ENCODE measurements around the gene BAG5. TPM values are rescaled to one million over a fixed set of nuclear protein-coding genes. Genes with fewer than 3 reads are reported as not detected.
"Not testable (repeated sequence)": the region's sequence is repeated elsewhere in the genome, so short reads cannot be mapped to it uniquely, and the experiment has no call there.

BAG5 gene
- total RNA-seq, 1 experiment from 2014 or later = 22.6 TPM

DNA sequence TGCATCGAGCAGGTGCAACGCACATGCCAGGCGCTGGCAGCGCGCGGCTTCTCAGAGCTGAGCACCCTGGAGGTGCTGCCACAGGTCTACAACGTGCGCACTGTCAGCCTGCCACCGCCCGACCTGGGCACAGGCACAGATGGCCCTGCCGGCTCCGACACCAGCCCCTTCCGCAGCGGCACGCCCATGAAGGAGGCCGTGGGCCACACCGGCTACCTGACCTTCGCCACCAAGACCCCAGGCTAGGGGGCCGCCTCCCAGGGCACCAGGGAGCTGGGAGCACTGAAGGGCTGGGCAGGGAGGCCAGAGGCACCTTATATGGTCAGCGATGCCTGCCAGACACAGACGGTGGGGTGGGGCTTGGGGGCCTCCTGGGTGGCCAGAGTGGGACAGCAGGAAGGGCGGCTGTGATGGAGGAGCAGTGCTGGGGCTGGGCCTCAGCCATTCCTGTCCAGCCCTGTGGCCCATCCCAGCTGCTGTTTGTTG lies 27.8 kb downstream of the BAG5 start:
- no peak for DNase-seq (ENCODE audit: low read depth)

DNA sequence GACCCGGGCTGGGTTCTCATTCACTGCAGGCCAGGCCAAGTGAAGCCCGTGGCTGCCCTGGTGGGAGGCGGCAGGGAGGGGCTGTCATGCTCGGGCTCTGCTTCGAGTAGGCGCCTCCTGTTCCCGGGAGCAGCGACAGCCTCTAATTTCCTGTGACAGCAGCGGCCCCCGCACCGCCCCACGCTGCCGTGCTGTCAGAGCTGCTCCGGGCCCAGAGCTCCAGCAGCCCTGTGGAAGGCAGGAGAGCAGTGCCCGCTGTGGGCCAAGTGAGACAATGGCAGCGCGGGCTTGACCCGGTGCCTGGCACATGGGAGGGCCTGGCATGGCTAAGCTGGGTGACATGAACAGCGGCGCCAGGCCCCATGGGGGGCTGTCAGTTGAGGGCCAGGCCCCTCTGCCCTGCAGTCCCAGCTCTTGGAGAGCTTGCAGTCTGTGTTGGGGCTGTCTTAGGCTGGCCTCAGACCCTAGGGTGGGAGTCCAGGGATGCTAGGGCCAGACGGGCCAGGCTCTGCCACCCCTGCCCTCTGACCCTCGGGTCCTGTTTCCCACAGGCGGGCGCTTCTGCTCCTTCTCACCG lies 28.4 kb downstream of the BAG5 start:
- no peak for DNase-seq (ENCODE audit: low read depth)

DNA sequence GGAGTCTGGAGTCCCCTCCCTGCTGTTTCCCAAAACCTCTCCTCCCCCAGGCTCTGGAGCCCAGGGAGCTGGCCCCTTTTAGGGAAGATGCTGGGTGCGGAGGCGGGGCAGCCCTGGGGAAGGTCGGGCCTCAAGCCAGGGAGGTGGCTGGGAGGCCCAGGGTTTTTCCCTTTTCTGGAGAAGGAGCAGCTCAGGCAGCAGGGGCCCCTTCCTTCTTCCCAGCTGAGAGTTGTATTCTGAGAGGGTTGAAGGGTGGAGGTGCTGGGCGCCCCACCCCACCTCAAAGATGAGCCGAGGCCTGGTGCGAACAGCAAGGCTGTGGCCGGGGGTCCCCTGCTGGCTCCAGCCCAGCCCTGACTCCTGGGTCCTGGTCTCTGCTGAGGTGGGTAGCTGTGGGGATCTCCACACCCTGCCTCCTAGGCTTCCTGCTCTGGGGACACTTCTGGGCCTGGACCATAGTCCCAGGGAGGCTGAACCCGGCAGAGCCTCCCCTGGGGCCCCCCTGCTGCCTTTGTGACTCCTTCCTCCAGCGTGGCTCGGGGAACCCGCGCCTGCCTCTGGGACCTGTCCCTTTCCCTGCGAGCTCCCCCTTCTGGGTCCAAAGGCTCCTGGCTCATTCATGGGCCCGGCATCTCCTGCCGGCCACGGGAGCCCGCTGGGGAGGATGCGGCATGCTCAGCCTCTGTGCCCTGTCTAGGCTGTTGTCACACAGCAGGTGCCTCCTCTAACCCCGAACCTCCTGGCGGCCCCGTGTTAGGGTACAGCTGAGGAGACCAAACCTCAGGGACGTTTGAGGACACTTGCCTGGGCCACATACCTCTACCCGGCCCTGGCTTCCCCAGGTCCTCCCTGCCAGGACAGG lies 29.1 kb downstream of the BAG5 start:
- no peak for DNase-seq (ENCODE audit: low read depth)

DNA sequence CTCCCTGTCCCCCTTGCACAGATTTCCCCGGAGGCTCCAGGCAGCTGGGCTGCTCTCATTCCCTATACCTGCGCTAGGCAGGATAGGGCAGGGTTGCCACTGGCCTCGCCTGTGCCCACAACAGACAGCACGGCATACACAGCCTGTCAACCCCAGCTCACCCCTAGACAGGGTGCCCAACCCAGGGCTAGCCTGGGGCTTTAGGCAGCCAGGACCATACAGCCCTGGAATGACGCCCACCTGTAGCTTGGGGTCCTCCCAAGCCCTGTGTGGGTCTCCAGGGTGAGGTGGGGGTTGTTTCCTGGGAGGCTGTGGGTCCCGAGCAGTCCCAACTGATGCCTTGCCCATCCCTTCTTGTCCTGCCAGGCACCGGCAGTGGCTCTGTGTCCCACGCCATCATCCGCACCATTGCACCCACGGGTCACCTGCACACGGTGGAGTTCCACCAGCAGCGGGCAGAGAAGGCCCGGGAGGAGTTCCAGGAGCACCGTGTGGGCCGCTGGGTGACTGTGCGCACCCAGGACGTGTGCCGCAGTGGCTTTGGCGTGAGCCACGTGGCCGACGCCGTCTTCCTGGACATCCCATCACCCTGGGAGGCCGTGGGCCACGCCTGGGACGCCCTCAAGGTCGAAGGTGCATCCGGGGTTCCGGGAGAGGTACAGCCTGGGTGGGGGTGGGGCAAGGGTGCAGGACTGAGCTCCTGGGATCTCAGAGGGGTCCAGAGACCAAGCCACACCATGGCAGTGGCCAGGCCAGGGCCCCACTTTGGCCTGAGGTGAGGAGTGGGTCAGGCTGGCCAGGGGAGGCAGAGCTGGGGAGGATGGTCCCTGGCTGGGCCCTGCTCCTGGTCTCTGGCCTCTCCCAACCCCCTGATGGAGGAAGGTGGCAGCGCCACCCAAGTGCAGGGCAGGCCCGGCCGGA lies 30.0 kb downstream of the BAG5 start:
- DNase-seq (ENCODE audit: low read depth) = no peak

DNA sequence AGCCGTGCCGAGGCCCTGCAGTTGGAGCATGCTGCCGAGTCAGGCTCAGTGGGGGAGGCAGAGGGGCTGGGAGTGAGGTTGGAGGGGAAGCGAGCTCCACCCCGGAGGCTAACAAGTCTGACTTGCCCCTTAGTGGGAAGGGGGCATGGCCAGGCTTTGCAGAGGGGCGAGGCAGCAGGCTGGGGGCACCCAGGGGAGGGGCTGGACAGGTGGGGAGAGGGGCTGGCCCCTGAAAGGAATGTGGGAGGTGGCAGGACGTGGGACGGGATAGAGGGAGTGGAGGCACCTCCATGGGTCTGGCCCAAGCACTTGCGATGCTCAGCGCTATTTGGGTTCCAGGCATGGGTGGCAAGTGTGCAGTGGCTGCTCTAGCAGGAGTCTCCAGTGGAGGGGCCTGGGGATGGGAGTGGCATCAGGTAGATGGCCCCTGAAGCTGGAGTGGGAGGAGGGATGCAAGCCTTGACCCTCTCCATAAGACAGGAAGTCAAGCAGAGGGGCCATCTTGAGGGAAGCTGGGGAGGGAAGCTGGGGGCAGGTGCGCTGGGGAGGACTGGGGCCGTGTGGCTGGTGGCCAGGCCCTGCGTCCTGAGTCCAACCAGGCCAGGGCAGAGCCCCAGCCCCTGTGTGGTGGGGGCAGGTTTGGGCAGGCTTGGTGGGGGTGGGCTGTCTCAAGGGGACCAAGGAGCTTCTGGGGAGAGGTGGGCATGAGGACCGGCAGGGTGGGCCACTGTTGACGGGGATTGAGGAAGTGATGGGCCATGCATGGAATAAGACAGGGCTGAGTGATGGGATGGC lies 30.8 kb downstream of the BAG5 start:
- no peak for DNase-seq (ENCODE audit: low read depth)

DNA sequence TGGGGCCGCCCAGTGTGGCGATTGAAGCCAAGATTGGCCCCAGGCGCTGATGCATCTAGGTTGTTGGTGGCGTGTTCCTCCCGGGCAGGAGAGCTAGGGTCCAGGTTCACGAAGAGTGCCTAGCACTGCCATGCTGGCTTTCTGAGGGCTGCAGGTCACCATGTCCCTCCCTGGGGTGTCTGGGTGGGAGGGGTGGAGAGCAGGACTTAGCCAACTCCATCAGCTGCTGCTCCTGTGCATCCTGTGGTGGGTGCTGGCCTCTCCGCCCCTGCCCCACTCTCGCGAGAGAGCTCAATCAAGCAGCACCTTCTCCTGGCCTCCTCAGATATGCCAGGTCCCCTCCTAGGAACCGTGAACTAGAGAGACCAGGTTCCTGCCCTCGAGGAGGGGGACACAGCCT lies 31.6 kb downstream of the BAG5 start:
- DNase-seq (ENCODE audit: low read depth) = no peak

DNA sequence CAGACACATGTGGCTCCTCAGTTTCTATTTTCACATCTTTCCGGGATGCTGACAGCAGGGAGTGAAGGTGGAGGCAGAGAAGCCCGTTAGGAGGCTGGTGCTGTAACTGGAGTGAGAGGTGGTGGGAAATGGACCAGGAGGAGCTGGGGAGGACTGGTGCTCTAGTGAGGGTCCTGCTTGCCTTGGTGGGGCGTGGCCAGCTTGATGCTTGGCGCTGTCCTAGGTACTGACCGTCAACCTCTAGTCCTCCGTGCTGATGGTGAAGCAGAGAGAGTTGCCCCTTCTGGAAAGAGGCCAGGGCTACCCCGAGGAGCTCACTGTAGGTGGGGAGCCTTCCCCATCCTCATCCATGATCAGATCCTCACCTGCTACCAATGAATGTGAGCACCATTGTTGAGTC lies 32.1 kb downstream of the BAG5 start:
- no peak for DNase-seq (ENCODE audit: low read depth)

DNA sequence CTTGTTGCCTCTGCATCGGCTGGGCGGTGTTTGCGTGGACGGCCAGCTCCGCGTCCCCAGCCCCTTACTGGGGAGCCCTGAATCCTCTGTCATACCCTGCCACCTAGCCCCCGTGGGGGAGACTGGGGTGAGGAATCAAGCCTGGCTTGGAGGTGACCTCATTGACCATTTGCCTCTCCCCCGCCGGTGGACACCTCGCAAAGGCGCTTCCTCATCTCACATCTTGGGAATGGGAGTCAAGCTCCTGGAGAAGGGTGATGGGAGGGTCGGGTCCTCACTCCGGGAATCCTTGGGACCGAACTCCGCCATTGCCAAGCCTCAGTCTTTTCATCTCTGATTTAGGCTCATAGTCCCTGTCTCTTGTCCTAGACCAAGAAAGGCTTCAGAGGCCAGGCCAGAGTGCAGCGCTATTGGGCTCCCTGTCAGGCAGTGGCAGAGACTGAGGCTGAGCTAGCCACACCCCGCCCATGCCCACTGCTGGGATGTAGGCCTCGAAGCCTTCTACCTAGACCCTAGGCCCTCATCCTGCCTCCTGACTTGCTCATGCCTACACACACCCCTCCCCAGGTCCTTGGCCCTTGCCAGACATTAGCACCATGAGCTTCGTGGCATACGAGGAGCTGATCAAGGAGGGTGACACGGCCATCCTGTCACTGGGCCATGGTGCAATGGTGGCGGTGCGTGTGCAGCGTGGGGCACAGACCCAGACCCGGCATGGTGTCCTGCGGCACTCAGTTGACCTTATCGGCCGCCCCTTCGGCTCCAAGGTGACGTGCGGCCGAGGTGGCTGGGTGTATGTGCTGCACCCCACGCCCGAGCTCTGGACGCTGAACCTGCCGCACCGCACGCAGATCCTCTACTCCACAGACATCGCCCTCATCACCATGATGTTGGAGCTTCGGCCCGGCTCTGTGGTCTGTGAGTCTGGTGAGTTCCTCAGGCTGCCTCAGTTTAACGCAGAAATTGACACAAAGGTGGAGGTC lies 32.8 kb downstream of the BAG5 start:
- DNase-seq (ENCODE audit: low read depth) = no peak

DNA sequence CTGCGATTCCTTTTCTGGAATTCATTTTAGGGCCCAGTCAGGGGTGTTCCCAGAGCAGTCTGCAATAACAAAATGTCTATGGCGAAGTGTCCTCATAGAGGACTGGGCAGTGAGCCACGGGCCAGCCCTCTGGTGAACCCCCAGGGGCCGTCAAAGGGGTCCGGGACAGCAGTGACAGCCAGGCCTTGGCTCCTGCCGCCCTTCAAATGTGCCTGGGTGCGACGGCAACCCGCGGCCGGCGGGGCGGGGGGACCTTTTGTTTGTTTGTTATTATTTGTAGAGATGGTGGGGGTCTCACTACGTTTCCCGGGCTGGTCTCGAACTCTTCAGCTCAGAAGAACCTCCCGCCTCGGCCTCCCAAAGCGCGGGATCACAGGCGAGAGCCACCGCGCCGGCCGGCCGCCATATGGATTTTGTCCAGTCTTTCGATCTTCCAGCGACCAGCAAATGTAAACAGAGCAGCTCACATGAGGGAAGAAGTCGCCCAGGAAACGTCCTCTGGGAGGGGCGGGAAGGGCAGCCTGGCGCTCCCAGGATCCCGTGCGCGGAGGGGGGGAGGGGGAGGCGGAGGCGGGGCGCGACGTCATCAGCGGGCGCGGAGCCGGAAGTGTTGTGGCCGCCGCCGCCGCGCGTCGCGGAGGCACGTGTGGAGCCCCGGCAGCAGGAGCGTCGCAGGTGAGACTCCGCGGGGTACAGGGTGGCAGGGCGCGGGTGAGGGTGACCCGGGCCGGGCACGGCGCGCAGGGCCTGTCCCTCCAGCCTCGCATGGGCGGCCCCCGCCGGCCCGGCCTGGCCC lies 33.7 kb downstream of the BAG5 start, which contains the start of gene TRMT61A:
TSS of gene TRMT61A (plus strand) at position 610 of the 796 bp plus-strand sequence. CDS start 783 bp downstream, outside the sequence.
- peak; percentile 84 for DNase-seq (ENCODE audit: low read depth)

DNA sequence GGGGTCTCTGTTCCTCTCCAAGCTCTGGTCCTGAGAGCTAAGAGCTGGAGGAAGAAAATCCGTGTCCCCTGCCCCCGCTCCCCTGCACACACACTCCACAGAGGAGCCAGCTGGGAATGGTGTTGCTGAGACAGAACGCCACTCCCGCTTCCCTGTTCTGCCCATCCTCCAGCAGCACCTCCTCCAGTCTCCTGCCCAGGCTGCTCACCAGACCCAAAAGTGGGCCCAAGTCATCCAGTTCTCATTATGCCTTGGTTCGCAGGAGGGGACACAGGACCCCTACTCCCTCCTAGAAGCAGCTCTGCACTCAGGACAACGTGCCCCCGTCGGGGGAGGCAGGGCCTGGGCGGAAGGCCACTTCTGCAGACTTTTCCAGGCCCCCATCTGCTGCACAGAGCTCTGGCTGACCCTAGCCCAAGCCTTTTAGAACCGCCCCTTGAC lies 34.3 kb downstream of the BAG5 start:
- peak; percentile 31 for DNase-seq (ENCODE audit: low read depth)

DNA sequence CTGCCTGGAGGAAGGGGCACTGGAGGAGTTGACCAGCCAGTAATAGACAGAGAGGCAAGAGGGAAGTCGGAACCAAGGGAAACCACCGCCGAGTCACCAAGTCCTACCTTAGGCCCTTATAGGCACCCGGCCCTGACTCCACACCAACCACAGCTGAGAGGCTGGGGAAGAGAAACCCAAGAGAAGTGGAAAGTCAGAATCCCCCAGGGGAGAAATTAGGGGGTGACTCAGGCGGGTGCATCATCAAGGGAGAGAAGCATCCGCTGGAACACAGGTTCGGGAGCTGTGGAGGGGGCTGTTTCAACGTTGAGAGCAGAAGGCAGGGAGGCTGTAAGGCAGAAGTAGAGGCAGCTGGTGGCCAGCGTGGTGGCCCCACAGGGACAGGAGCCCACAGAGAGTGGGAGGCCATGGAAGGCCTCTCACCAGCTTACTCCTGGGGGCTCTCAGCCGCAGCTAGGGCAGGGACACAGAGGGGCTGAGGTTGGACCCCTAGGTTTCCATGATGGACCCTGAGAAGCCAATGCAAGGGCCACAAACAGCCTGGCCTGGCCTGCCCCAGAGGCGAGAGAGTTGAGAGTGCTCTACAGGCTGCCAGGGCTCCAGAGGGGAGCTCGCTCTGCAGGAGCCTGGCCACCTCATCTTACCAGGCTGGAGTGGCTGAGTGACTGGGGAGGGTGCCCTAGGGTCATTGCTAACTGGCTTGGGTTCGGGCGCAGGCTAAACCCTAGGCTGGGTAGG lies 34.9 kb downstream of the BAG5 start:
- peak; percentile 80 for DNase-seq (ENCODE audit: low read depth)

DNA sequence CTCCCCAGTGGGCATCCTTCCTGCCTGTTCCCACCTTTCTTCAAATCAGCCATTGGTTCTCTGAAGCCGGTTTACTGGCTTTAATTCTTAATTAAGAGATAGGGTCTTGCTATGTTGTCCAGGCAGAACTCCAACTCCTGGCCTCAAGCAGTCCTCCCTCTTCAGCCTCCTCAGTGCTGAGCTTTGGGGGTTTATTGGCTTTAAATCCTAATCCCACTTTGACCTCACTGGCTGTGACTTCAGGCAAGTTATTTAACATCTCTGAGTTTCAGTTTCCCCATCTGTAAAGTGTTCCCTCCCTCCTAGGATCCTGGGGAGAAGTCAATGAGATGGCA lies 35.6 kb downstream of the BAG5 start:
- no peak for DNase-seq (ENCODE audit: low read depth)

DNA sequence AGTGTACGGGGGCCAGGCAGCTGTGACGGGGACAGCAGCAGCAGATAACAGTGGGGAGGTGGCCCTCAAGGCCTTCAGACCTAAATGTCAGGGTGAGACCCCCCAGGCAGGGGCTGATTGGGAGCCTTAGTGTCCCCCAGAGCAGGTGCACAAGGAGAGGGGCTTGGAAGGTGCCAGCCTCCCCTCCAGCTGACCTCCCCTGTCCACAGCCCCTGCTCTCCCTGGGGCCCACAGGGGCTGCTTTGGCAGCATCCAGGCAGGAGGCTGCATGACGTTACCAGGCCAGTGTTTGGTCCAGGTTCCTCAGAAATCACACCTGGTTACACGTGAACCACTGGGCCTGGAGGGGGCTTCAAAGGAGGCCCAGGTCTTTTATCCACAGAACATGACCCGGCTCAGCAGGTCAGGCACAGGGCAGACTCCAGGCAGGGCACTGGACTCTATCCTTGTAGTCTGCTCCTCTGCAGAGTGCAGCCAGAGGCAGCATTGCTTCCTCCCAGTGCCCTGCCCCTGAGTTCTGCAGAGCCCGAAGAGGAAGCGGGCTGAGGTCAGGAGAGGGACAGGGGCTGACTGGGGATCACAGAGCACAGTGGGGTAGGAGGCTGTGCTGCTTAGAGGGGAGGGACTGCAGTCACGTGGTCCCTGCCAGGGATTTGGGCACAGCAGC lies 36.1 kb downstream of the BAG5 start:
- no peak for DNase-seq (ENCODE audit: low read depth)

DNA sequence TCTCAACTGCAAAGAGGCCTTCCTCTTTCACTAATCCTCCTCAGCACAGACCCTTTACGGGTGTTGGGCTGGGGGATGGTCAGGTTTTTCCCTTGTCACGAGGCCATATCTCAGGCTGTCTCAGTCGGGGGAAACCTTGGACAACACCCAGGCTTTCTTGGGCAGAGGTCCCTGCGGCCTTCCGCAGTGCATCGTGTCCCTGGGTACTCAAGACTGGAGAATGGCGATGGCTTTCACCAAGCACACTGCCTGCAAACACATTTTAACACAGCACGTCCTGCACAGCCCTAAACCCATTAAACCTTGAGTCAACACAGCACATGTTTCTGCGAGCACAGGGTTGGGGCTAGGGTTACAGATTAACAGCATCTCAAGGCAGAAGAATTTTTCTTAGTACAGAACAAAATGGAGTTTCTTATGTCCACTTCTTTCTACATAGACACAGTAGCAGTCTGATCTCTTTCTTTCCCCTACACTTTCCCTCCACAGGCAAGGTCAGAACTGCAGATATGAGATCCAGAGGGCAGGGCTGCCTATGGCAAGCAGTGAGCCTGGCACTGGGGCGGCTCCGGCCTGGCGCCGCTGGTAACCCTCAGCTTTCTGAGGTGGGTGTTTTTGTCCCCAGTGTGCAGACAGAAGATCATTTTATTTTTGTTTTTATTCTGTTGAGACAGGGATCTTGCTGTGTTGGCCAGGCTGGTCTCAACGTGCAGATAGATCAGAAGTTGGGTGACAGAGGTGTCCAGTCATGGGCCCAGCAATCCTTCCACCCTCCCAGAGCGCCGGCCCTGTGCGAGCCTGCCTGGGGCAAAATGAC lies 36.8 kb downstream of the BAG5 start:
- not testable (repeated sequence) for DNase-seq (ENCODE audit: low read depth)

DNA sequence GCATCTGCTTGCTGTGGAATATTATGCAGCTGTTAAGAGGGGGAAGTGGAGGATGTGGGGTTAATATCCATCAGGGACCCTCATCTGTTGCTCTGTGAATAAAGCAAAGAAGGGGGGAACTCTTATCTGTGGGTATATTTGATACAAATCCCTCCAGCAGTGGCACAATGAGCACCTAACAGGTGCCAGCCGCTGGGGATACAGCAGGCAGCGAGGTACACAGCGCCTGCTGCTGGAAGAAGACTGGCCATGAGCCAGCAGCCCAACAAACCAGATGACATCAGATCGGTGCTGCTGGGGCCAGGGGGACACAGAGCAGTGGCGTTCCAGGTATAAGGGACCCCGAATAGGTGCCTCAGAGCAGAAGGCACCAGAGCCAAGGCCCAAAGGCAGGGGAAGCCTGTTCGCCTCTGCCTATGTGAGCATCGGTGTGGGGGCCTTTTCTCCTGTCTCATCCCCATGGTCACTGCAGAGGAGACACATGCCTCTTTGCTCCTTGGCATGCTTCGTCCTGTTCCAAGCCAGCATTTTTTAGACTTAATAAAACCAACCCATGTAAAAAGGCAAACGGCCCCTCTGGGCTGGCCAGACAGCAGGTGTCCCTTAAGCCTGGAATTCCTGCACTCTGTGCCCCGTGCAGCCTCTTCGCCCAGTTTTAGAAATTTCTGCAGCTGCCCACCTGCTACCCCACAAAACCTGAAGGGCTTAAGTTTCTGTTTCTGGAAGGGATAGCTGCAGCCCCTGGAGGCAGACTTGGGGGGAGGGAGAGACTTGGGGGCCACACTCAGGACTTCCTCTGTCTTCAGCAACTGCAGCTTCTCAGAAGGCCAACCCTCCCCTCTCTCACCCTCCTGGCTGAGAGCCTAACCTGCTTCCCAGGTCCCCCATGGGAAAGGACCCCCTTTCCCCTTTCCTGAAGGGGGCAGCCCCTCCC lies 38.2 kb downstream of the BAG5 start:
- DNase-seq (ENCODE audit: low read depth) = no peak

DNA sequence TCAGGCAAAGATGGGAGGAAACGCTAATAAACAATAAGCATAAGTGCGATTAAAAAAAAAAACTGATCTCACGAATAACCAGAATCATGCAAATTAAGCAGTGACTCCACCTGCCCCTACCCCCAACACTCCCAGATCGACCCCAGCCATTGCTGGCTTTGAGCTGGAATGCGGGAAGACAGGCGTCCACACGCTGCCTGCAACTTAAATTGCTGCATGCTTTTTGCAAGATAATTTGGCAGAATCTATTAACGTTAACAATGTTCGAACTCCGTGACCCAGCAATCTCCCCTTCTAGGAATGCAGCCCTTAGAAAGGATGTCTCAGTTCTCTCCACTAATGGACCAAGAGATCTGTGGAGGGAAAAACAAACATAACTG lies 38.9 kb downstream of the BAG5 start:
- DNase-seq (ENCODE audit: low read depth) = no peak

All from M059J (cell line).